ENCODE results near the gene PTPRG.

The PTPRG gene

DNA sequence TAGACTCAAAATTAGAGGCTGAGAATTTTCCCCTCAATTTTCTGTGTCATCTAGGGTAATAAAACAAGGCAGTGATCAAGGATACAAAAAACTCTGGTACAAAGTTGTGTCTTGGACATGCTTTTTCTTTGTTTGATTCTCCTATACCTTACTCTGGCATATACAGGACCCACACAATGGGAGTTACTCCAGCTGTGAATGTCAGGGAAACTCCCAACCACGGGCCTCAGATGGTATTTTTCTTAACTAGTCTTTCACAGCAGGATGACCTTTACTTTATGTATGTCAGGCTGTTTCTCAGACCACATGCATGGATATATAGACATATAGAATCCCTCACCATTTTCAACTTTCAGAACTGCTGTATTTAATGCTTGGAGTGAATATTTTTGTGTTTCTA, 770.6 kb downstream of the PTPRG start:
- no peak for DNase-seq

GRCh38 chr3:62332835-62333244, 771.5 kb downstream of the PTPRG start:
- DNase-seq = no peak

GRCh38 chr3:62335196-62335595, 773.8 kb downstream of the PTPRG start:
- no peak for DNase-seq

DNA sequence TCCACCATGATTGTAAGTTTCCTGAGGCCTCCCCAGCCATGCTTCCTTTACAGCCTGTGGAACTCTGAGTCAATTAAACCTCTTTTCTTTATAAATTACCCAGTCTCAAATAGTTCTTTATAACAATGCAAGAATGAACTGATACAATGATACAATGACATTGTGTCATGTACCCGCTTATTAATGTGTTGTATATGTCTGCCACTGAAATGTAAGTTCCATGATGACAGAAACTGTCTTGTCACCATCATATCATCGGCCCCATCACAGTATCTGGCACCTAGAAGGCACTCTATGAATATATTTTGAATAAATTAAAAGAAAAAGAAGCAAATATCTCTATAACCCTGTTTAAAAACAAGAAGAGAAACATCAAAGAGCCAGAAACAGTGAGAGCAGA, 782.4 kb downstream of the PTPRG start:
- DNase-seq = no peak
